IMR-90 (cell line): ENCODE data around the gene GLRX5. TPM values are rescaled to one million over a fixed set of nuclear protein-coding genes. Genes with fewer than 3 reads are reported as not detected.

Source experiments
- ATAC-seq: fragments of 200-7000 bp; cut with Tn5 transposase; 2 replicates; pipeline ENCODE4 v1.9.1; 2020; ENCODE audit warnings: low read depth, mild to moderate bottlenecking, moderate library complexity
- BruUV-seq: library from RNA; stranded (reverse); fragments of 400-500 nt; replicated peaks from 2 replicates; lab custom pipeline; 2021; lab: Mats Ljungman, UMichigan
- CTCF ChIA-PET: fragments of 300-600 bp; formaldehyde crosslinking; extraction: SDS; loops from one replicate; lab custom pipeline; 2021; ENCODE audit warnings: antibody characterized with exemption; lab: Yijun Ruan, JAX
- POLR2A ChIA-PET: fragments of 300-600 bp; sonication (Branson Sonifier 250); formaldehyde crosslinking; loops from one replicate; lab custom pipeline; 2022; ENCODE audit warnings: antibody characterized with exemption; ENCODE audit not compliant: unreplicated experiment; lab: Charles Lee
- DNase-seq: peaks from one replicate; pipeline ENCODE4 v3.0.0; 2013
- H2AFZ ChIP-seq: replicated peaks from 2 replicates; pipeline ENCODE3; 2013; ENCODE audit warnings: low read length, mild to moderate bottlenecking; ENCODE audit not compliant: poor library complexity
- H2AK5ac ChIP-seq: 2 replicates; pipeline ENCODE4 v1.6.1; 2013; ENCODE audit warnings: low read depth, low read length, inconsistent platforms
- H2AK9ac ChIP-seq: replicated peaks from 2 replicates; pipeline ENCODE3; 2013; ENCODE audit warnings: mild to moderate bottlenecking, low read depth, low read length, moderate library complexity; ENCODE audit not compliant: poor library complexity
- H2BK120ac ChIP-seq: 2 replicates; pipeline ENCODE4 v1.6.1; 2013; ENCODE audit warnings: low read depth, low read length, inconsistent platforms
- H2BK15ac ChIP-seq: 3 replicates; pipeline ENCODE4 v1.6.1; 2013; ENCODE audit warnings: low read depth, low read length, inconsistent platforms
- H2BK20ac ChIP-seq: 2 replicates; pipeline ENCODE4 v1.6.1; 2013; ENCODE audit warnings: low read depth, mild to moderate bottlenecking, inconsistent platforms, low read length, moderate library complexity
- H2BK5ac ChIP-seq: 2 replicates; pipeline ENCODE4 v1.6.1; 2013; ENCODE audit warnings: mild to moderate bottlenecking, low read depth, low read length, inconsistent platforms; ENCODE audit not compliant: poor library complexity, severe bottlenecking
- H3K14ac ChIP-seq: replicated peaks from 2 replicates; pipeline ENCODE4 v1.6.1; 2013; ENCODE audit warnings: low read depth, low read length, inconsistent platforms
- H3K18ac ChIP-seq: 2 replicates; pipeline ENCODE4 v1.6.1; 2013; ENCODE audit warnings: low read depth, low read length, control low read depth
- H3K23ac ChIP-seq: 2 replicates; pipeline ENCODE4 v1.6.1; 2013; ENCODE audit warnings: low read depth, low read length, inconsistent platforms
- H3K27ac ChIP-seq: 2 replicates; pipeline ENCODE4 v1.5.1; 2013; ENCODE audit warnings: mild to moderate bottlenecking, control low read depth, low read length; ENCODE audit not compliant: insufficient read depth
- H3K27me3 ChIP-seq: 2 replicates; pipeline ENCODE4 v1.6.1; 2013; ENCODE audit warnings: low read length; ENCODE audit not compliant: control insufficient read depth, insufficient read depth
- H3K36me3 ChIP-seq: 2 replicates; pipeline ENCODE4 v1.6.1; 2013; ENCODE audit warnings: low read length, mixed read lengths; ENCODE audit not compliant: control insufficient read depth, insufficient read depth
- H3K4ac ChIP-seq: 2 replicates; pipeline ENCODE4 v1.6.1; 2013; ENCODE audit warnings: low read depth, low read length, inconsistent platforms
- H3K4me1 ChIP-seq: 2 replicates; pipeline ENCODE4 v1.6.1; 2013; ENCODE audit warnings: low read length, mixed read lengths; ENCODE audit not compliant: control insufficient read depth, insufficient read depth
- H3K4me2 ChIP-seq: 2 replicates; pipeline ENCODE4 v1.6.1; 2013; ENCODE audit warnings: low read depth, mild to moderate bottlenecking, control low read depth, low read length, moderate library complexity
- H3K4me3 ChIP-seq: 2 replicates; pipeline ENCODE4 v1.5.1; 2013; ENCODE audit warnings: low read depth, mild to moderate bottlenecking, control low read depth, low read length, moderate library complexity; ENCODE audit not compliant: insufficient read depth
- H3K56ac ChIP-seq: 2 replicates; pipeline ENCODE4 v1.6.1; 2013; ENCODE audit warnings: low read length, inconsistent platforms; ENCODE audit not compliant: insufficient read depth; ENCODE audit errors: extremely low read depth
- H3K79me1 ChIP-seq, 2 experiments: 2 replicates each; pipeline ENCODE4 v1.6.1; 2013; ENCODE audit warnings: low read length in 2 of 2, inconsistent platforms in 1 of 2, low read depth in 1 of 2
- H3K9ac ChIP-seq: 2 replicates; pipeline ENCODE4 v1.6.1; 2013; ENCODE audit warnings: low read depth, low read length, control low read depth
- H3K9me1 ChIP-seq: 2 replicates; pipeline ENCODE4 v1.6.1; 2013; ENCODE audit warnings: low read length, inconsistent platforms; ENCODE audit not compliant: insufficient read depth
- H3K9me3 ChIP-seq: 2 replicates; pipeline ENCODE4 v1.6.1; 2013; ENCODE audit warnings: low read length; ENCODE audit not compliant: control insufficient read depth, insufficient read depth
- H4K20me1 ChIP-seq: 2 replicates; pipeline ENCODE4 v1.6.1; 2013; ENCODE audit warnings: low read length, inconsistent platforms; ENCODE audit not compliant: insufficient read depth
- H4K5ac ChIP-seq: 2 replicates; pipeline ENCODE4 v1.6.1; 2013; ENCODE audit warnings: mild to moderate bottlenecking, low read depth, low read length, control low read depth
- H4K8ac ChIP-seq, 2 experiments: 2 replicates each; pipeline ENCODE4 v1.6.1; 2013; ENCODE audit warnings: low read depth in 2 of 2, low read length in 2 of 2, control low read depth in 1 of 2, inconsistent platforms in 1 of 2
- H4K91ac ChIP-seq: 2 replicates; pipeline ENCODE4 v1.6.1; 2013; ENCODE audit warnings: low read depth, low read length, inconsistent platforms; ENCODE audit not compliant: insufficient read depth
- CEBPB ChIP-seq: IDR thresholded peaks from 2 replicates; pipeline ENCODE4 v1.6.1; 2012; ENCODE audit warnings: low read depth, low read length, improper control_type of control experiment
- MAFK ChIP-seq: IDR thresholded peaks from 2 replicates; pipeline ENCODE4 v1.6.1; 2012; ENCODE audit warnings: low read depth, low read length, improper control_type of control experiment
- RAD21 ChIP-seq: IDR thresholded peaks from 2 replicates; pipeline ENCODE4 v1.6.1; 2012; ENCODE audit warnings: low read length, improper control_type of control experiment
- SMC3 ChIP-seq: fragments of 150-350 bp; IDR thresholded peaks from 2 replicates; pipeline ENCODE4 v1.6.1; 2016; ENCODE audit warnings: low read depth, mild to moderate bottlenecking, antibody characterized with exemption, low read length, moderate library complexity
- WGBS, 2 experiments: methylation state at CpG; one replicate each; pipeline versions ENCODE4 v1.1.5 to v1.1.7; 2013; ENCODE audit warnings: missing lambda C conversion rate in 2 of 2; ENCODE audit not compliant: insufficient read length in 1 of 2; ENCODE audit errors: extremely low coverage in 2 of 2; 5-methylcytosine and 5-hydroxymethylcytosine counted together
- dilution Hi-C: fragments of 300-500 bp; cut with HindIII; formaldehyde crosslinking; loops from one replicate; pipeline ENCODE4 v1.14.3; 2018; ENCODE audit warnings: low sequenced_read_pairs; ENCODE audit not compliant: unreplicated experiment
- in situ Hi-C: fragments of 300-500 bp; cut with MboI; formaldehyde crosslinking; loops from 3 replicates; pipeline ENCODE4 v1.14.3; 2019; ENCODE audit warnings: low sequenced_read_pairs, inconsistent platforms, mixed read lengths
- intact Hi-C: fragments of 100-400 bp; cut with micrococcal nuclease; formaldehyde crosslinking; loops from 2 replicates; pipeline ENCODE4 v1.10.0; 2022
- polyA plus RNA-seq, 3 experiments: library from polyadenylated mRNA; depleted of rRNA; stranded (reverse); fragments of >200 nt; gene quantifications; 2 replicates each; pipeline ENCODE4 v1.2.3, GENCODE V29; 2012; ENCODE audit warnings: low replicate concordance in 1 of 3
- total RNA-seq: library from RNA; depleted of rRNA; stranded (reverse); fragments of >200 nt; gene quantifications from 2 replicates; pipeline ENCODE4 v1.2.3, GENCODE V29; 2012
- TF ChIP-seq, protein P1 (sequence below): fragments of 150-350 bp; IDR thresholded peaks from 2 replicates; pipeline ENCODE4 v1.6.1; 2017; ENCODE audit warnings: mild to moderate bottlenecking, antibody characterized with exemption, low read length, low read depth

GLRX5 gene
- total and polyA plus RNA-seq, 2 of the 4 experiments (the other 2 are of a cell fraction) = 32.4 to 40.4 TPM

DNA sequence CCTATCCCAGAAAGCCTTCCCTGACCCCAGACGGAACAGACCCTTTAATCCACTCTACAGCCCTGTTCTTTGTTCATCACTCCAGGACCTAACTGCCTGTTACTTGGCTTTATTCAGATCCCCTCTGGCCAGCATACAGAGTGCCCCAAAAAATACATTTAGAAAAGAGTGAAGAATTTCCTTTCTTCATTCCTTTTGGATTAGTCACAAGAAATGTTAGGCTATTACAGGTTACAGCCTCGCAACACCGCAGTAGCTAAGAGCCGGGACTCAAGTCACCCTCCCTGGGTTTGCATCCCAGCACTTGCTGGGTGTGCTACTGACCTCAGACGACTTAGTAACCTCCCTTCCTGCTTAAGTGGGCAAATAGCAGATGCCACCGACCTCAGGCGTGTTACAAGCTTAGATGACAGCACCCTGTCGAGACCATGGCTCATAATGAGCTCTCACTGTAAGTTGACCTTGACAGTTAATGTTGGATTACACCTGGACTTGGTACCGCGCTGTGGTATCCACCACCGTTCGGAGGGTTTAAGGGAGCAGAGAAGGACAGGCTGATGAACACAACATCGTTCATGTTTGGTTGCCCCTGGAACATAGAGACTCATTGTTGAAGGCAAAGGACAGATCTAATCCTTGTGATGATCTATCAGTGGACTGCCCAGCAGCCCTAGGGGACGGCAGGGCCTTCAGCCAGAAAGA lies 12.9 kb downstream of the GLRX5 start:
- Histone ChIP-seq H3K14ac (peak overlapping the region; percentile 61), H2BK20ac (peak overlapping the region; percentile 61), H3K27ac (no peak overlapping the region), H2BK15ac (peak overlapping the region; percentile 81; the same call in 1 of the 3 replicates), H4K5ac (no peak overlapping the region), H3K79me1 (peaks cover 24 to 46% of the 10 kb centered on the region in 2 experiments), H3K23ac (peak overlapping the region; percentile 61; the same call in 1 of the 2 replicates), H3K36me3 (peaks cover 4% of the 10 kb centered on the region; the same call in 1 of the 2 replicates), H4K20me1 (peaks cover 8% of the 10 kb centered on the region; the same call in 1 of the 2 replicates), H3K4me2 (no peak overlapping the region), H3K9me1 (peaks cover 17% of the 10 kb centered on the region), H3K4ac (peak overlapping the region; percentile 85), H2BK5ac (peak overlapping the region; percentile 52), H3K9me3 (peaks cover 5% of the 10 kb centered on the region), H2AFZ (peak overlapping the region; percentile 11), H2AK5ac (peak overlapping the region; percentile 71), H3K56ac (no peak overlapping the region), H3K9ac (no peak overlapping the region), H3K4me3 (no peak overlapping the region), H4K91ac (peak overlapping the region; percentile 60; the same call in 1 of the 2 replicates), H4K8ac (peak overlapping the region in 1 of 2 experiments; percentile 69; a peak in 1 of 4 replicates), H2BK120ac (peak overlapping the region; percentile 51), H2AK9ac (peak overlapping the region; percentile 83), H3K18ac (no peak overlapping the region), H3K27me3 (no peaks in the 10 kb centered on the region), H3K4me1 (peaks cover 13% of the 10 kb centered on the region)
- DNase-seq (peak; percentile 66), ATAC-seq (peak; percentile 86)
- no TSS peak for BruUV-seq
- ChIA-PET POLR2A (no interaction called here), CTCF (interaction anchor here (0.6 to 1.2 kb wide), 4 partner anchors 10 to 1368 kb away, joined by 3 to 4 read pairs (median 3); no protein-coding TSS in a partner anchor)
- in situ Hi-C loops (loop anchor here (10.0 to 25.0 kb wide), 2 partner anchors 547 to 715 kb away; partner anchors contain the start of gene BDKRB1), dilution Hi-C loops (no loop called here), intact Hi-C loops (no loop called here)
- TF ChIP-seq MAFK (no peak), CEBPB (no peak), SMC3 (no peak), RAD21 (no peak)
- TF ChIP-seq, protein P1, sequence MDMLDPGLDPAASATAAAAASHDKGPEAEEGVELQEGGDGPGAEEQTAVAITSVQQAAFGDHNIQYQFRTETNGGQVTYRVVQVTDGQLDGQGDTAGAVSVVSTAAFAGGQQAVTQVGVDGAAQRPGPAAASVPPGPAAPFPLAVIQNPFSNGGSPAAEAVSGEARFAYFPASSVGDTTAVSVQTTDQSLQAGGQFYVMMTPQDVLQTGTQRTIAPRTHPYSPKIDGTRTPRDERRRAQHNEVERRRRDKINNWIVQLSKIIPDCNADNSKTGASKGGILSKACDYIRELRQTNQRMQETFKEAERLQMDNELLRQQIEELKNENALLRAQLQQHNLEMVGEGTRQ = no peak
- 85% methylated on average over 6 of the region's 14 CpGs; no CpG with 5 or more reads in 1 of the 2 experiments for WGBS, 2 experiments
